22Rv1 (cell line): Measurements from ENCODE around the gene CCDC187.

ENCODE experiments used
- ZFX ChIP-seq: fragments of 450-650 bp; IDR thresholded peaks from 2 replicates; pipeline ENCODE4 v1.6.1; 2017; ENCODE audit warnings: antibody characterized with exemption, borderline replicate concordance
- TF ChIP-seq, protein P1 (sequence below): fragments of 450-650 bp; IDR thresholded peaks from 2 replicates; pipeline ENCODE4 v1.5.1; 2017; ENCODE audit warnings: mild to moderate bottlenecking

DNA sequence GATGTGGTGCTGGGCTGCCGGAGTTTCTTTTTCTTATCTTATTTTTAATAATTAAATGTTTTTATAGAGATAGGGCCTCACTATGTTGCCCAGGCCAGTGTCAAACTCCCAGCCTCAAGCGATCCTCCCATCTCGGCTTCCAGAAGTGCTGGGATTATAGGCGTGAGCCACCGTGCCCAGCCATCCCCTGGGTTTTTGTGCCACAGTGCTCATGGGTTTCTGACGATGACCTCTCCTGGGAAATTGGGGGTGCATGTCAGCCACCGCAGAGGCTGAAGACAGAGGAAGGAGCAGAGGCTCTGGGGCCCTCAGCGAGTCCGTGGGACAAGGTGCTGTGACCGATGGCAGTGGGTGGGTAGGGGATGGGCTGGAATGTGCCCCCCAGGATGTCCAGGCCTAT, 37.9 kb upstream of the CCDC187 start:
- TF ChIP-seq, protein P1, sequence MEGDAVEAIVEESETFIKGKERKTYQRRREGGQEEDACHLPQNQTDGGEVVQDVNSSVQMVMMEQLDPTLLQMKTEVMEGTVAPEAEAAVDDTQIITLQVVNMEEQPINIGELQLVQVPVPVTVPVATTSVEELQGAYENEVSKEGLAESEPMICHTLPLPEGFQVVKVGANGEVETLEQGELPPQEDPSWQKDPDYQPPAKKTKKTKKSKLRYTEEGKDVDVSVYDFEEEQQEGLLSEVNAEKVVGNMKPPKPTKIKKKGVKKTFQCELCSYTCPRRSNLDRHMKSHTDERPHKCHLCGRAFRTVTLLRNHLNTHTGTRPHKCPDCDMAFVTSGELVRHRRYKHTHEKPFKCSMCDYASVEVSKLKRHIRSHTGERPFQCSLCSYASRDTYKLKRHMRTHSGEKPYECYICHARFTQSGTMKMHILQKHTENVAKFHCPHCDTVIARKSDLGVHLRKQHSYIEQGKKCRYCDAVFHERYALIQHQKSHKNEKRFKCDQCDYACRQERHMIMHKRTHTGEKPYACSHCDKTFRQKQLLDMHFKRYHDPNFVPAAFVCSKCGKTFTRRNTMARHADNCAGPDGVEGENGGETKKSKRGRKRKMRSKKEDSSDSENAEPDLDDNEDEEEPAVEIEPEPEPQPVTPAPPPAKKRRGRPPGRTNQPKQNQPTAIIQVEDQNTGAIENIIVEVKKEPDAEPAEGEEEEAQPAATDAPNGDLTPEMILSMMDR: no peak
- TF ChIP-seq ZFX: no peak
